ENCODE data around the gene CCDC33.

The CCDC33 gene

DNA sequence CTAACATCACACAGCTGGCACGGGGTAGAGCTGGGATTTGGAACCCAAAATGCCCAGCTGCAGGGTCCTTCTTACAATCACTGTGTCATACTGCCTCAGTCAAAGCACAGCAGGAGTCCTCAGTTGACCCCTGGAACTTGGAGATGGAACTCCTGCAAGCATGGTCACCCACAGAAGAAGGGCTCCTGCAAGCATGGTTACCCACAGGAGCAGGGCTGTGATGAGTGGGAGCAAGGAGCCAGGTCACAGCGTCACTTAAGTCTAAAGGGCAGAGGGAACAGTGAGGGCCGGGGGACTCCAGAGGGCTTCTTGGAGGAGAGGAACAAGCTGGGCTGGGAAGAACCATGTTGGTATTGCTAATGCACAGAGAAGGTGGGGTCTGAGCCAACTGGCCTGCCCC, 24.9 kb downstream of the CCDC33 start:
- DNase-seq, result no peak

GRCh38 chr15:74261685-74262084, 25.6 kb downstream of the CCDC33 start:
- no peak for DNase-seq

DNA sequence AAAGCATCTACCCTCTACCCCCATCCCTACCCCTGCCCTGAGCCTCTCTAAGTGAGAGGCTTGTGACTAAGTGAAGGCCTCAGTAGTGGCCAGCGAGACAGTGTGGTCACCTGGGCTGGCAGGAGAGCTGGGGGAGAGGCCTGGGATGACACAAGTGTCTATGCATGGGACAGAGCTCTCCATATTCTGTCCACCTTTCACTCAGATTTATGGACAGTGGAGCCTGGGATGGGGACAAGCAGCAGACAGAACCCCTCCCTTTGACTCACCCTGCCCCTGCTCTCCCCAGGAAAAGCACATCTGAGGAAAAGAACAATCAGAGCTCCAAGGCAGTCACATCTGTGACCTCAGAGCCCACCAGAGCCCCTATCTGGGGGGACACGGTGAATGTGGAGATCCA, 26.0 kb downstream of the CCDC33 start:
- no peak for DNase-seq

GRCh38 chr15:74262625-74263024, 26.5 kb downstream of the CCDC33 start:
- DNase-seq, result no peak

- DNase-seq, result no peak
These were observed 27.3 kb downstream of the CCDC33 start for GRCh38 chr15:74263466-74263865.

DNA sequence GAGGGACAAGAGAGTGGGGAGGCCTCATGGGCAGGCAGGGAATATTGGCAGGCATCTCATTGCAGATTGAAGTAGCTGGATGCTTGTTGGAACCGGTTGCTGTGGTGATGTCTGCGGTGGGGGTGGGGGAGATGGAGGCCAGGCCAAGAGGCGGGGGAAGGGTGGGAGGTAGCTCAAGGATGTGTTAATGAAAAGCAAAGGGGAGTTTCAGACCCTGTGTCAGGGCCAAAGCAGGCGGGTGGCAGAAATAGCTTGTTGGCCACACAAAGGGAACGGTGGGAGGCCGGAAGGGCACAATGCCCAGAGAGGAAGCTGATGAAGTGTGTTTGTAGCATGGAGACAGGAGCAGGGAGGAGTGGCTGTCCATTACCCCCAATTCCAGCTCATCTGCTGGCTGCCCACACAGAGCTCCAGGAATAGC, 28.0 kb downstream of the CCDC33 start:
- no peak for DNase-seq

DNA sequence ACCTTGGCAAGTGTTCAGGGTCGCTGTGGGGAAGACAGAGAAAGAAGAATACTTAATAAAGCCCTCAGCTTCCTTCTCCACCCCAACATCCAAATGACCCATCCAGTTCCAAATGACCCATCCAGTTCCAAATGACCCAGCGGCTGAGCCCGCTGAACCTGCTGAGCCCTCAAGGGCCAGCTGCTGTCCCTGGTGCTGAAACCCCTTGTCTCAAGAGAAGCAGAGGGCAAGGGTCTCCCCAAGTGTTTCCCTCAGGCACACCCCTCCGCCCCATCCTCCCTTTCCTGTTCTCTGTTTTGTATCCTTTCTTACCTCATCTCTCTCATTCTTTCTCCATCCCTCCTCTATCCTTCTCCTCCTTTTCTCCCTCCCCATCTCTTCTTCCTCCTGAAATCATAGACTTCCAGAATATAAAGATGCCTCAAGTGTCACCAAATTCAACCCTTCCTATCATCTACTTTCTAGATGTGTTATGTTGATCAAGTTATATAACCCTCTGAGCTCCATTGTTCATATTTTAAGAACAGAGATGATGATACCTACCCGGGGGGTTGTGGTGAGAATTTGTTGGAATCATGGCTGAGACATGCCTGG, 29.0 kb downstream of the CCDC33 start:
- no peak for DNase-seq

DNA sequence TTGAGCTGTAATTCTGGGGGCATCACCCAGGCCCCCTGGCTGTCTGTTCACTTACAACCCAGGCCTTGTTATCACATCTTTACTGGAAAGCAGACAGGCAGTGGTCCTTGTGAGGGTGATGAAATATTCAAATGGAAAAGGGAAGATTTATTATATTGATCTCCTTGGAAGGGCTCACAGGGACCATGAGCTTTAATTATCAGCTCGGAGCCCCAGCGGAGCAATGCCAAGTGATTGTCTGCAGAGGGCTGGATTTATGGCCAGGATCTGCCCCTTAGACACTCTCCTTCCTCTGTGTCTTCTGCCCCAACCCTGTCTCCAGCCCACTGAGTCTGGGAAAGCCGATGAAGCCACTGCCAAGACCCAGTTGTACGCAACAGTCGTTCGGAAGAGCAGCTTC, 31.9 kb downstream of the CCDC33 start:
- DNase-seq, result no peak

DNA sequence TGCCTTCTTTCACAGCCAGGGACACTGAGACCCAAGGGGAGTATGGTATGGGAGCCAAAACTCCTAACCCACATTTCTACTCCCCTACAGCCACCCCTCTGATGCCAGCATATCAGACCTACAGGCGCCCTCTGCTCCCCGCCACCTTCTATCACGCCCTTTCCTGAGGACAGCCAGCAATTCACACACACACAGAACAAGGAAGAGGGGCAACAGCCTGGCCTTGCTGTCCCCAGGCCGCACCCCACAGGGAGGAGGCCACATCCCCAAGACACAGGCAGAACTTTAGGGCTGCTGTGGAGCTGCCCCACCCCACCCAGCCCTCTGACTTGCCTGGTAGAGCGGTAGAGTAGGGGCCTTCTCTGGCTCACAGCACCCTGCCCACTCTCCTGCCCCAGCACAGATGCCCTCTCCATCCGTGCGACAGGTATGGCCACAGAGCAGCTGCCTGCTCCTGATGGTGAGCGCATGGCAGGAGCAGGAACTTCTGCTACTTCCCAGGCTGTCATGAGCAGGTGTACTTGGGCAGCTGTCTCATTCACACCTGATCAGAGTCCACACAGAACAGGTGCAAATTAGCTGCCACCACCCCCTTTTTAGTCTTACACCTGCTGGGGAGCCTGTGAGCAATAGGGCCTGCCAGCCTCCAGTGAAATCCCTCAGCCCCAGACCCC, 33.4 kb downstream of the CCDC33 start:
- no peak for DNase-seq

- DNase-seq, result no peak
These were observed 34.0 kb downstream of the CCDC33 start for GRCh38 chr15:74270155-74270554.

DNA sequence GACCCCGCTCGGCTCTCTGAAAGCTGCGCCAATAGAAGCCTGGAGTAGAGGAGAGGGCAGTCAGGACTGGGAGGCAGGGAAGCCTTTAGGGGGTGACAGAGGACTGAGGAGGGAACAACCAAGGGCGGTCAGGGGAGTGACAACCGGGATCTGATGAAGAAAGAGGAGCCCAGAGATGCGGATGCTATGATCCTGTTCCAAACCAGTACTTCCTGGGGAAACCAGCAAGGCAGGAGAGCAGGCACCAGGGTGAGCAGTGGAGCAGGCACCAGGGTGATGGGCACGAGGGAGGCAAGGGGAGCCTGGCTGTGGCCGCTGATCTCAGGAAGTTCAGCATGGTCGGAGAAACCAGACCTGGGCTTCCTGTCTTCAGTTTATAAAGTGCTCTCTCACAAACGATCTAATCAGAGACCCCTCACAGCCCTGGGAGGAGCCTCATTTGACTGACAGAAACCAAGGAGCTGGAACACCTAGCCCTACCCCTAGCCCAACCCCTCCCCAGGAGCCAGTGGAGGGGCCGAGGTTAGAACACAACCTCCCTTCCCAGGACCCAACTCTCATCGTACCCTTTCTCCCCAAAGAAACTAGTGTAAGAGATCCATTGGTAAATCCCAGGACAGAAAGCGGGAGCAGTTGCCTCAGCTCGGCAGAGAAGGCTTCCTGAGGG, 34.9 kb downstream of the CCDC33 start:
- no peak for DNase-seq

DNA sequence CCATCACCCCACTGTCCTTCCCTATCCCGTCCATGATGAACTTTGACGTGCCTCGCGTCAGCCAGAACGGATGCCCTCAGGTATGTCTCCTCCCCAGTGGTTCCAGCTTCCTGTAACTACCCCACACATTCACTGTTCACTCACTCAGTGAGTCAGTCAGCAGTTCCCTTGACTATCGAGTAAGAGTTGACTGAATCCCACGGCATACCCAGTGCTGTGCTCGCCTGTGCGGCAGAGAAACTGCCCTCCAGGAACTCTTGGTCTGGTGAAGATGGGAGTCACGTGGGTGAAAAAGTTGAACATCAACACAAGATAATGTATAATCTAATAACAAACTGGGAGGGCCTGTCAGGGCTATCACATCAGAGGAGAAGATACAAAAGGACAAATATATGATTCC, 36.7 kb downstream of the CCDC33 start:
- no peak for DNase-seq

DNA sequence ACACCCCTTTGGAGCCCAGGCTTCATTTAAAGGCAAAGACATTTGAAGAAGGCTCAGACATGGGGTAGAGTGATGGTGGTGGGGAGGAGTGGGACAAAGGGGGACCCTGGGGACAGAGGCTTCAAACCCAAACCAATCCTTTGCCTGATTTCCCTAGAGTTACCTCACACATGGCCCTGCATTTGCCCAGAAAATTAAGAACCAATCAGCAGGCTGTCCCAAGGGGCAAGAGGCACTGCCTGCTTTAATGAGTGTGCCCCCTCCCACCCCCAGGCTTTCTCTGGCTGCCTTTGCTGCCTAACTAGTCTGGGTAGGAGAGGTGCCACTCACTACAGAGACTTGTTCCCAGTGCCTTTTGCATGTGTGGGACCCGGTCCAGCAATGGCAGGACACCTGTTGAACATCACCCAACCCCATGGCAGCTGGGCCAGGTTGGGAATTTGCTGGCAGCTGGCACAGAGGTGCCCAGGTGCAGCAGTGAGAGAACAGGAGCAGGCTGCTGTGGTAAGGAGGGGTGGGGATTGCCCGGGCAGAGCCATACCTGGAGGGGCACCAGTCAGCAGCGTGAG, 38.4 kb downstream of the CCDC33 start:
- DNase-seq, result no peak

DNA sequence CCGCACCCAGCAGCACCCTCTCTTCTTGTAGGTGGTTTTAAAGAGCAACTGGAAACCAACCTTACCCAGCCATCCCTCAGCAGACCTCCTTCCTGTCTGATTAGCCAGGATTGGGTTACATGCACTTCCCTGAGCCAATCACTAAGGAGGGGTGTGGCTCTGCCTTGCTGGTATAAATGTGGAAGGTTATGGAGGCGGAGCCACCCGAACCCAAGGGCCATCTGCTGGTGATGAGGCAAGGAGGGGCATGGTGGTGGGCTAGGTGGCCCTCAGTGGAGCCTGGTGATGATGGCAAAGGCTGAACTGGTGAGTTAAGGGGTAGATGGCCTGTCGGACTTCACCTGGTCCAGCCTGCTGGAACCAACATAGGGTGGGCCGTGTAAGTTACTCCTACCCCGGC, 39.8 kb downstream of the CCDC33 start:
- DNase-seq, result no peak

- no peak for DNase-seq
These were observed 40.4 kb downstream of the CCDC33 start for GRCh38 chr15:74276560-74276959.

DNA sequence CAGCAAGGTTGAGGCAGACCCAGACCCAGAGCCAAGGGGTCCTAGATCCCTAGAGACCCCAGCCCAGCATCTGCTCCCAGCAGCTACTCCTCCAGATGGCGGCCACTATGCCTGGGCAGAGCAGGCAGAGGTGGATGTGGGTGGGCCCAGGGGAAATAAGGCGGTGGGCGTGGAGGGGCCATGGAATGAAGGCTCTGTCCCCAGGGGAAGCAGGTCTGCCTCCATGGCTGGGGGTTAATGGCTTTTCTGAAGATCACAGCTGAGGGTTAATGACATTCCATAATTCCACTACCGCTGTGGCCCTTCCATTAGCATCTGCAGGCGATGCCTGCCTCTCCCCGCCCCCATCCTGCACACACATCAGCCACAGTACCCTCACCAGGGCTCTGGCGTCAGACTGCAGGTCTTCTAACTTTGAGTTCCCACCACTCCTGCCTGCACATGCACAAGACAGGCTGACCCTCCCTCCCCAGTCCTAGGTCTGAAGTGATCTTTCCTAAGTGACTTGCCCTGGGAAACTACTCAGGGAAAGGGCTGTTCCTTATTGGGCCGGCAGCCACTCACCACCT, 41.2 kb downstream of the CCDC33 start:
- no peak for DNase-seq

- DNase-seq, result no peak
These were observed 42.1 kb downstream of the CCDC33 start for GRCh38 chr15:74278207-74278606.

GRCh38 chr15:74281147-74282133, 45.3 kb downstream of the CCDC33 start:
- DNase-seq, result no peak

GRCh38 chr15:74283368-74283767, 47.2 kb downstream of the CCDC33 start:
- no peak for DNase-seq

DNA sequence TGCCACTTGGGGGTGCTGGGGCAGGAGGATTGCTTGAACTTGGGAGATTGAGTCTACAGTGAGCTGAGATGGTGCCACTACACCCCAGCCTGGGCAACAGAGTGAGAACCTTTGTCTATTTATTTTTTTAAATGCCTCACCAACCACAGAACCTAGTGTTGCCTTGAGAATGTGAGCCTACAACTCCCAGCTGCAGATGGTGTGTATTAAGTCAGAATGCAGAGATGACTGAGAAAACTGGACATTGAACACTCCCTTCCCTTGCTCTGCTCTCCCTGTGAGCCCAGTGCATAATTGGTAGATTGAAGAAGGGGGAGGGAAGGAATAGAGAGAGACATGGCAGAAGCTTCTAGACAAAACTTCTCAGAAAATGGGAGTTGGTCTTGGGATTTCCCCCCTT, 53.5 kb downstream of the CCDC33 start:
- no peak for DNase-seq

GRCh38 chr15:74290645-74291044, 54.5 kb downstream of the CCDC33 start:
- DNase-seq, result no peak
